ENCODE data around the gene PPARG.

DNA sequence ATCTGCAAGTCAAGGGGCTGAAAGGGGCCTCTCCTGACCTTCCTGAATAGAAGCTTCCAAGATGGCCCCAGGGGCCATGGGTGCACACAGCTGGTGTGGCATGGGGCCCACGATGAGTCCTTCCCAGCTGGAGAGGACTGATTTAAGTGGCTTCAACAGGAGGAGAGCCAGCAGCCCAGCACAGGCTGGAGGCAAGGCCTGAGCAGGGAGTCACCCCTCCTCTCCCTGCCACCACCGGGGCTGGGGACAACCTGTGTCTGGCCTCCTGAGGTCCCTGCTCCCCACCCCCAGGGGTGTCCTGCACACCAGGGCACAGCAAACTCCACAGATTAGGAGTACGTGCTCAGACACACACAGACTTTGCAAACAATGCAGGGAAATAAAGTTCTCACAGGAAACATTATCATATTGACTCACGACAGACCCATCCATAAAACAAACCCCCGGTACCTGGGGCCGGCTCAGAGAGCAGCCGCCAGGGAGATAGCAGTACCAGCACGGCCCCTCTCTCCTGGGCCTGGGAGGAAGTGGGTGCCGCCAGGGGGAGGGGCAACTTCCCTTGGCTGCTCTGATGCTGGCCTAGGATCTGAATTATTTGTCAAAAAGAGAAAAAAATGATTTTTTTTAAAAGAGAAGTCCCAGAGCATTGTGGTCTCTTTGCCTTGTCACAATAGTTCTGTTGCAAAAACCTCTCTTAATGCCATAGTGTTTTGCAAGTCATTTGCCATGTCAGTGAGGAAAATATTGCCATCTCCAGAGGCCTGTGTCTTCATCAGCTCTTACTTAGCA lies 173.5 kb downstream of the PPARG start:
- TF ChIP-seq, protein P1, sequence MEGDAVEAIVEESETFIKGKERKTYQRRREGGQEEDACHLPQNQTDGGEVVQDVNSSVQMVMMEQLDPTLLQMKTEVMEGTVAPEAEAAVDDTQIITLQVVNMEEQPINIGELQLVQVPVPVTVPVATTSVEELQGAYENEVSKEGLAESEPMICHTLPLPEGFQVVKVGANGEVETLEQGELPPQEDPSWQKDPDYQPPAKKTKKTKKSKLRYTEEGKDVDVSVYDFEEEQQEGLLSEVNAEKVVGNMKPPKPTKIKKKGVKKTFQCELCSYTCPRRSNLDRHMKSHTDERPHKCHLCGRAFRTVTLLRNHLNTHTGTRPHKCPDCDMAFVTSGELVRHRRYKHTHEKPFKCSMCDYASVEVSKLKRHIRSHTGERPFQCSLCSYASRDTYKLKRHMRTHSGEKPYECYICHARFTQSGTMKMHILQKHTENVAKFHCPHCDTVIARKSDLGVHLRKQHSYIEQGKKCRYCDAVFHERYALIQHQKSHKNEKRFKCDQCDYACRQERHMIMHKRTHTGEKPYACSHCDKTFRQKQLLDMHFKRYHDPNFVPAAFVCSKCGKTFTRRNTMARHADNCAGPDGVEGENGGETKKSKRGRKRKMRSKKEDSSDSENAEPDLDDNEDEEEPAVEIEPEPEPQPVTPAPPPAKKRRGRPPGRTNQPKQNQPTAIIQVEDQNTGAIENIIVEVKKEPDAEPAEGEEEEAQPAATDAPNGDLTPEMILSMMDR (IDR thresholded peaks at IDR 0.05) = no peak
- TF ChIP-seq POLR2AphosphoS5 (IDR thresholded peaks at IDR 0.05) (no peak), POLR2A (IDR thresholded peaks at IDR 0.05) (no peak)
